PC-3 (cell line): ENCODE data around the gene PRSS16. TPM values are rescaled to one million over a fixed set of nuclear protein-coding genes. Genes with fewer than 3 reads are reported as not detected.
"Not testable (repeated sequence)": the region's sequence is repeated elsewhere in the genome, so short reads cannot be mapped to it uniquely, and the experiment has no call there.

Experiments used
- ATAC-seq: fragments of 200-7000 bp; cut with Tn5 transposase; 2 replicates; pipeline ENCODE4 v1.9.1; 2020; ENCODE audit warnings: mild to moderate bottlenecking, moderate library complexity
- BruUV-seq: library from RNA; stranded (reverse); fragments of 400-500 nt; replicated peaks from 2 replicates; lab custom pipeline; 2021; lab: Mats Ljungman, UMichigan
- CTCF ChIA-PET: fragments of 300-600 bp; sonication (Branson Sonifier 250); formaldehyde crosslinking; loops from one replicate; lab custom pipeline; 2022; ENCODE audit warnings: antibody characterized with exemption; lab: Charles Lee
- POLR2A ChIA-PET: fragments of 300-600 bp; sonication (Branson Sonifier 250); formaldehyde crosslinking; loops from one replicate; lab custom pipeline; 2022; ENCODE audit warnings: antibody characterized with exemption; ENCODE audit not compliant: unreplicated experiment; lab: Charles Lee
- DNase-seq: peaks from one replicate; pipeline ENCODE4 v3.0.0-alpha.2; 2015
- H2AFZ ChIP-seq: fragments of 300-600 bp; sonication (generic); 2 replicates; pipeline ENCODE4 v1.6.0; 2016; ENCODE audit warnings: antibody characterized with exemption, low read length
- H3F3A ChIP-seq: fragments of 300-600 bp; sonication (generic); one replicate; pipeline ENCODE4 v1.6.0; 2017; ENCODE audit warnings: antibody characterized with exemption, low read length, control low read depth, mild to moderate bottlenecking; ENCODE audit not compliant: unreplicated experiment
- H3K27ac ChIP-seq: fragments of 300-600 bp; sonication (generic); 2 replicates; pipeline ENCODE4 v1.5.1; 2016; ENCODE audit warnings: mild to moderate bottlenecking, low read length
- H3K27me3 ChIP-seq: fragments of 300-600 bp; sonication (generic); 2 replicates; pipeline ENCODE4 v1.6.1; 2016; ENCODE audit warnings: low read length, mixed read lengths
- H3K36me3 ChIP-seq: fragments of 300-600 bp; sonication (generic); 2 replicates; pipeline ENCODE4 v1.6.1; 2016; ENCODE audit warnings: low read depth, mixed run types, low read length, mixed read lengths
- H3K4me1 ChIP-seq: fragments of 300-600 bp; sonication (generic); 2 replicates; pipeline ENCODE4 v1.5.1; 2016; ENCODE audit warnings: low read length; ENCODE audit not compliant: insufficient read depth
- H3K4me2 ChIP-seq: fragments of 300-600 bp; sonication (generic); 2 replicates; pipeline ENCODE4 v1.6.0; 2016; ENCODE audit warnings: low read length
- H3K4me3 ChIP-seq: fragments of 300-600 bp; sonication (generic); 2 replicates; pipeline ENCODE4 v1.5.1; 2016; ENCODE audit warnings: mild to moderate bottlenecking, low read length, mixed read lengths
- H3K79me2 ChIP-seq: fragments of 300-600 bp; sonication (generic); 2 replicates; pipeline ENCODE4 v1.6.1; 2017; ENCODE audit warnings: low read length, mixed read lengths
- H3K9ac ChIP-seq: fragments of 300-600 bp; sonication (generic); 2 replicates; pipeline ENCODE4 v1.6.0; 2016; ENCODE audit warnings: mild to moderate bottlenecking, low read length
- H3K9me2 ChIP-seq: fragments of 300-600 bp; sonication (generic); replicated peaks from 2 replicates; pipeline ENCODE4 v1.6.1; 2016; ENCODE audit warnings: mixed run types, low read length, mixed read lengths
- H3K9me3 ChIP-seq: fragments of 300-600 bp; sonication (generic); 2 replicates; pipeline ENCODE4 v1.6.1; 2016; ENCODE audit warnings: low read length, mixed read lengths
- H4K20me1 ChIP-seq: fragments of 300-600 bp; sonication (generic); 2 replicates; pipeline ENCODE4 v1.6.1; 2016; ENCODE audit warnings: low read length, mixed read lengths
- EZH2 ChIP-seq: fragments of 300-600 bp; sonication (generic); IDR thresholded peaks from one replicate; pipeline ENCODE4 v1.6.1; 2017; ENCODE audit warnings: antibody characterized with exemption, mild to moderate bottlenecking, low read length; ENCODE audit not compliant: unreplicated experiment
- EZH2phosphoT487 ChIP-seq: fragments of 300-600 bp; sonication (generic); IDR thresholded peaks from 2 replicates; pipeline ENCODE4 v1.6.1; 2018; ENCODE audit warnings: mild to moderate bottlenecking, antibody characterized with exemption, low read length, borderline replicate concordance
- intact Hi-C: fragments of 100-400 bp; cut with micrococcal nuclease; formaldehyde crosslinking; loops from 2 replicates; pipeline ENCODE4 v1.9.0; 2023
- total RNA-seq: library from RNA; depleted of rRNA; stranded (reverse); fragments of >200 nt; gene quantifications from 2 replicates; pipeline ENCODE4 v1.2.3, GENCODE V29; 2014
- TF ChIP-seq, protein P1 (sequence below): fragments of 300-600 bp; sonication (generic); conservative IDR thresholded peaks from 2 replicates; pipeline ENCODE4 v1.5.1; 2017; ENCODE audit warnings: antibody characterized with exemption, low read depth, mild to moderate bottlenecking, low read length

The PRSS16 gene
- total RNA-seq, 1 experiment from 2014 or later = 7.3 TPM

DNA sequence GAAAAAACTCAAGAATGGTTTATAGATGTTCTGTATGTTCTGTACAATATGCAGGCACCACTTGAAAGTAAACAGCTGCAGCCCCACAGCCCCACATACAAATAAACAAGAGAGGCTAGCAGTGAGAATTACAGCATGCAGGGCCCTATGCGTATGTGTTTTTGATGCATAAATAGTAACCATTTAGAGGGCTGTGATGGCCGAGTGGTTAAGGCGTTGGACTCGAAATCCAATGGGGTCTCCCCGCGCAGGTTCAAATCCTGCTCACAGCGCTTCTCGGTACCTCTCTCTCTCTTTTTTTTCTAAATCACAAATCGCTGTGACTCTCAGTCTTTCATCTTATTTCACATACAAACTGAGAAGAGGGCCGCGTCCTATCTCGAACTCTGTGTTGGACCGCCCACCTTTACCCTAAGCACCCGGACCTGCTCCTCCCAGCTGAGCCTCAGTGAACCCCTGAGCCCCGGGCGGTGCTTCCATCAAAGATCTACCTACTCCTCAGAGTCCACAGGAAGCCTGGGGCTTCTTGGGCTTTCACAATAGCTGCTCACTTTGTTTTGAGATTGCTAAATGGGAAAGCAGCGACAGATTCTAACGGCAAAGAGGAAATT is 37.7 kb upstream of the PRSS16 start:
- Histone ChIP-seq H3K9me2 (no peaks in the 10 kb centered on the region), H3K79me2 (no peaks in the 10 kb centered on the region), H3F3A (no peaks in the 10 kb centered on the region), H4K20me1 (no peaks in the 10 kb centered on the region), H2AFZ (no peak overlapping the region), H3K4me2 (no peak overlapping the region), H3K36me3 (no peaks in the 10 kb centered on the region), H3K27ac (no peak overlapping the region), H3K9ac (no peak overlapping the region), H3K27me3 (no peaks in the 10 kb centered on the region), H3K4me3 (no peak overlapping the region), H3K4me1 (no peaks in the 10 kb centered on the region), H3K9me3 (no peaks in the 10 kb centered on the region)
- no peak for DNase-seq
- no TSS peak for BruUV-seq
- TF ChIP-seq, protein P1, sequence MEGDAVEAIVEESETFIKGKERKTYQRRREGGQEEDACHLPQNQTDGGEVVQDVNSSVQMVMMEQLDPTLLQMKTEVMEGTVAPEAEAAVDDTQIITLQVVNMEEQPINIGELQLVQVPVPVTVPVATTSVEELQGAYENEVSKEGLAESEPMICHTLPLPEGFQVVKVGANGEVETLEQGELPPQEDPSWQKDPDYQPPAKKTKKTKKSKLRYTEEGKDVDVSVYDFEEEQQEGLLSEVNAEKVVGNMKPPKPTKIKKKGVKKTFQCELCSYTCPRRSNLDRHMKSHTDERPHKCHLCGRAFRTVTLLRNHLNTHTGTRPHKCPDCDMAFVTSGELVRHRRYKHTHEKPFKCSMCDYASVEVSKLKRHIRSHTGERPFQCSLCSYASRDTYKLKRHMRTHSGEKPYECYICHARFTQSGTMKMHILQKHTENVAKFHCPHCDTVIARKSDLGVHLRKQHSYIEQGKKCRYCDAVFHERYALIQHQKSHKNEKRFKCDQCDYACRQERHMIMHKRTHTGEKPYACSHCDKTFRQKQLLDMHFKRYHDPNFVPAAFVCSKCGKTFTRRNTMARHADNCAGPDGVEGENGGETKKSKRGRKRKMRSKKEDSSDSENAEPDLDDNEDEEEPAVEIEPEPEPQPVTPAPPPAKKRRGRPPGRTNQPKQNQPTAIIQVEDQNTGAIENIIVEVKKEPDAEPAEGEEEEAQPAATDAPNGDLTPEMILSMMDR = no peak
- TF ChIP-seq EZH2phosphoT487 = no peak
- no peak for TF ChIP-seq EZH2
- POLR2A ChIA-PET = no interaction called here
- no peak for ATAC-seq
- CTCF ChIA-PET = no interaction called here
- intact Hi-C loops = no loop called here

DNA sequence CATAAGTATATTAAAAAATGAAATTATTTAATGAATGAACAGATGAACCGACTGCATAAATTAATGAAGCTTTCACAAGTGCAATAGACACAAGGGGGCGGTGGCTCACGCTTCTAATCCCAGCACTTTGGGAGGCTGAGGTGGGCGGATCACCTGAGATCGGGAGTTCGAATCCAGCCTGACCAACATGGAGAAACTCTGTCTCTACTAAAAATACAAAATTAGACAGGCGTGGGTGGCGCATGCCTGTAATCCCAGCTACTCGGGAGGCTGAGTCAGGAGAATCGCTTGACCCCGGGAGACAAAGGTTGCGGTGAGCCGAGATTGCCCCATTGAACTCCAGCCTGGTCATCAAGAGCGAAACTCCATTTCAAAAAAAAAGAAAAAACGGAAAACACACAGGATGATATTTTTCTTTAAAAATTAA is 34.4 kb upstream of the PRSS16 start:
- CTCF ChIA-PET = interaction anchor here (0.7 kb wide), 1 partner anchor 448 kb away, joined by 3 read pairs; no protein-coding TSS in a partner anchor
- H3K79me2 ChIP-seq, H3K9ac ChIP-seq, H3K9me2 ChIP-seq, ATAC-seq, H3K27me3 ChIP-seq, H2AFZ ChIP-seq, H4K20me1 ChIP-seq, H3K27ac ChIP-seq, H3K4me1 ChIP-seq, H3F3A ChIP-seq, H3K9me3 ChIP-seq, H3K4me3 ChIP-seq, DNase-seq, BruUV-seq, POLR2A ChIA-PET, intact Hi-C loops, H3K36me3 ChIP-seq, H3K4me2 ChIP-seq: not testable (repeated sequence)

DNA sequence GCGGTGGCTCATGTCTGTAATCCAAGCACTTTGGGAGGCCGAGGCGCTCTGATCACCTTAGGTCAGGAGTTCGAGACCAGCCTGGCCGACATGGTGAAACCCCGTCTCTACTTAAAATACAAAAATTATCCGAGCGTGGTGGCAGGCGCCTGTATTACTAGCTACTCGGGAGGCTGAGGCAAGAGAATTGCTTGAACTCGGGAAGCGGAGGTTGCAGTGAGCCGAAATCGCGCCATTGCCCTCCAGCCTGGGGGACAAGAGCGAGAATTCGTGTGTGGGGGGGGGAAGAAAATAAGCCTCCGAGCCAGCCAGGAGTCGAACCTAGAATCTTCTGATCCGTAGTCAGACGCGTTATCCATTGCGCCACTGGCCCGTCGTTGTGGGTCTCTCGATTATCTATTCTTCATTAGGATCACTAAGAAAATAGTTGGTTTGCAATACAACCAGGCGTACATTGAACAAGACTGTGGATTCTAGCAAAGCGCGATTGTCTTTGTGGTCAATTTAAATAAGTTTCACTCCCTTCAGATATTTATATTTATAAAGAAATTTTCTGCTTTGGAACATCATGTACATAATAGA is 33.9 kb upstream of the PRSS16 start:
- no peaks in the 10 kb centered on the region for H3K79me2 ChIP-seq
- no peaks in the 10 kb centered on the region for H3K9me2 ChIP-seq
- no peaks in the 10 kb centered on the region for H3K27me3 ChIP-seq
- DNase-seq (no peak), ATAC-seq (no peak)
- intact Hi-C loops = no loop called here
- no peaks in the 10 kb centered on the region for H3K36me3 ChIP-seq
- H2AFZ ChIP-seq = no peak overlapping the region
- no peak overlapping the region for H3K4me3 ChIP-seq
- CTCF ChIA-PET = interaction anchor here (0.7 kb wide), 1 partner anchor 447 kb away, joined by 3 read pairs; no protein-coding TSS in a partner anchor
- POLR2A ChIA-PET = no interaction called here
- H3K27ac ChIP-seq = no peak overlapping the region
- no TSS peak for BruUV-seq
- no peaks in the 10 kb centered on the region for H3F3A ChIP-seq
- TF ChIP-seq, protein P1 = no peak
- no peak for TF ChIP-seq EZH2
- TF ChIP-seq EZH2phosphoT487 = no peak
- no peaks in the 10 kb centered on the region for H4K20me1 ChIP-seq
- no peak overlapping the region for H3K4me2 ChIP-seq
- H3K9ac ChIP-seq = no peak overlapping the region
- H3K4me1 ChIP-seq = no peaks in the 10 kb centered on the region
- H3K9me3 ChIP-seq = no peaks in the 10 kb centered on the region
